Hematopoietic multipotent progenitor cell treated with erythropoietin and hydrocortisone succinate and interleukin-3 and kit ligand, for 17 days (in vitro differentiated cells): ENCODE data around the gene MLLT3.

Experiments used
- DNase-seq: peaks from one replicate; pipeline ENCODE4 v3.0.0-alpha.2; 2015; ENCODE audit warnings: low spot score

The MLLT3 gene

GRCh38 chr9:20512106-20512505, 110.2 kb downstream of the MLLT3 start:
- no peak for DNase-seq

GRCh38 chr9:20511686-20512085, 110.6 kb downstream of the MLLT3 start:
- DNase-seq, result no peak

- no peak for DNase-seq
These were observed 112.8 kb downstream of the MLLT3 start for GRCh38 chr9:20509466-20509865.

- no peak for DNase-seq
These were observed 114.1 kb downstream of the MLLT3 start for GRCh38 chr9:20508242-20508641.

GRCh38 chr9:20507431-20507830, 114.9 kb downstream of the MLLT3 start:
- DNase-seq, result no peak

- no peak for DNase-seq
These were observed 116.0 kb downstream of the MLLT3 start for GRCh38 chr9:20506099-20506900.

- DNase-seq, result no peak
These were observed 116.7 kb downstream of the MLLT3 start for GRCh38 chr9:20505574-20505973.

GRCh38 chr9:20504930-20505329, 117.4 kb downstream of the MLLT3 start:
- no peak for DNase-seq

GRCh38 chr9:20500101-20500500, 122.2 kb downstream of the MLLT3 start:
- DNase-seq, result no peak

- no peak for DNase-seq
These were observed 123.3 kb downstream of the MLLT3 start for GRCh38 chr9:20499013-20499412.

GRCh38 chr9:20496328-20496727, 126.0 kb downstream of the MLLT3 start:
- DNase-seq, result no peak

- DNase-seq, result no peak
These were observed 127.2 kb downstream of the MLLT3 start for GRCh38 chr9:20495098-20495497.

- DNase-seq, result no peak
These were observed 128.3 kb downstream of the MLLT3 start for GRCh38 chr9:20494035-20494434.

GRCh38 chr9:20492772-20493171, 129.5 kb downstream of the MLLT3 start:
- no peak for DNase-seq

- no peak for DNase-seq
These were observed 130.7 kb downstream of the MLLT3 start for GRCh38 chr9:20491612-20492011.

- DNase-seq, result no peak
These were observed 132.0 kb downstream of the MLLT3 start for GRCh38 chr9:20490246-20490834.

GRCh38 chr9:20488691-20489090, 133.6 kb downstream of the MLLT3 start:
- no peak for DNase-seq

- DNase-seq, result no peak
These were observed 135.7 kb downstream of the MLLT3 start for GRCh38 chr9:20486552-20486951.

GRCh38 chr9:20481437-20481836, 140.9 kb downstream of the MLLT3 start:
- DNase-seq, result no peak

- DNase-seq, result no peak
These were observed 142.1 kb downstream of the MLLT3 start for GRCh38 chr9:20480249-20480648.

GRCh38 chr9:20479419-20480155, 142.7 kb downstream of the MLLT3 start:
- no peak for DNase-seq

- no peak for DNase-seq
These were observed 143.5 kb downstream of the MLLT3 start for GRCh38 chr9:20478786-20479185.
